ENCODE results near the gene LIX1.

GRCh38 chr5:97121848-97122247 is 20.6 kb downstream of the LIX1 start:
- TF ChIP-seq POLR2A (IDR thresholded peaks at IDR 0.05; ENCODE audit: low read depth, low read length) (no peak), POLR2AphosphoS5 (IDR thresholded peaks at IDR 0.05; ENCODE audit: low read depth, low read length) (no peak), TAF1 (IDR thresholded peaks at IDR 0.05; ENCODE audit: low read depth, low read length) (no peak)

Measured in GM12891 (cell line).